Upper lobe of right lung (tissue), 1 donor: ENCODE data around the gene GRK4. TPM values are rescaled to one million over a fixed set of nuclear protein-coding genes. Genes with fewer than 3 reads are reported as not detected.

Experiments
- ATAC-seq: fragments of 200-7000 bp; cut with Tn5 transposase; one replicate; pipeline ENCODE4 v1.9.1; 2020; ENCODE audit warnings: mild to moderate bottlenecking, moderate library complexity
- DNase-seq: peaks from one replicate; pipeline ENCODE4 v3.0.0-alpha.2; 2020
- H3K27ac ChIP-seq: fragments of 200-600 bp; one replicate; pipeline ENCODE4 v1.8.0; 2022
- H3K27me3 ChIP-seq: fragments of 200-600 bp; one replicate; pipeline ENCODE4 v1.8.0; 2022; ENCODE audit warnings: mild to moderate bottlenecking
- H3K36me3 ChIP-seq: fragments of 200-600 bp; one replicate; pipeline ENCODE4 v1.8.0; 2022
- H3K4me1 ChIP-seq: fragments of 200-600 bp; one replicate; pipeline ENCODE4 v1.8.0; 2022
- H3K4me3 ChIP-seq: fragments of 200-600 bp; one replicate; pipeline ENCODE4 v1.8.0; 2022; ENCODE audit warnings: mild to moderate bottlenecking
- H3K9me3 ChIP-seq: fragments of 200-600 bp; one replicate; pipeline ENCODE4 v1.8.0; 2022
- intact Hi-C: fragments of 100-400 bp; cut with DNase I; formaldehyde crosslinking; loops from one replicate; pipeline ENCODE4 v1.11.0; 2022
- total RNA-seq: library from RNA; stranded (reverse); fragmentation: NEBNext Ultra II Directional; extraction: Animal tissue kit (Norgen Biotek cat#: 25700); gene quantifications from one replicate; pipeline ENCODE4 v1.2.1, GENCODE V29; 2021
- TF ChIP-seq, protein P1 (sequence below): fragments of 200-600 bp; IDR thresholded peaks from one replicate; pipeline ENCODE4 v1.8.0; 2022; ENCODE audit warnings: antibody characterized with exemption
- donor health status: DM: no; HTN: yes; CAD: no; lungs with severe emphysema.

Gene GRK4
- total RNA-seq, 1 donor from 2014 or later, result 8.0 TPM

DNA sequence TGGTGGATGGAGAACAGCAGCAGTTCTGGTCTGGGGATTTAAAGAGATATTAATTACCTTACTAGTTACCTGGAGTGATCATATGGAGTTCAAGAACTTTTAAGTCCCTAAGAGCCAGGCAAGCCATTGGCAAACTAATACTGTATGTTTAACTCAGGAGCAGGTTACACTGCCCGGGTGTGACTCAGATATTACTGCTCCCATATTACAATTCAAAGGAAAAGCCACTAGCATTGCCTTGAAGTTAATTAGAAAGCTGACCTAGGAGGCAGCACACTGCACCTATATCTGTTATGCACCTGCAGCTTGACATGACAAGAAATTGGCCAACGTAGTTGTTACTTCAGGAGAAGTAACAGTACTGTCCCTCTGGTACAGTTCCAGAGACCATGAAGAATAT is 47.2 kb downstream of the GRK4 start:
- no peak for ATAC-seq
- Histone ChIP-seq H3K4me3 (no peak overlapping the region), H3K9me3 (no peaks in the 10 kb centered on the region), H3K36me3 (no peaks in the 10 kb centered on the region), H3K4me1 (peaks cover 4% of the 10 kb centered on the region), H3K27me3 (no peaks in the 10 kb centered on the region), H3K27ac (peak overlapping the region; percentile 17)
- no peak for DNase-seq
- TF ChIP-seq, protein P1, sequence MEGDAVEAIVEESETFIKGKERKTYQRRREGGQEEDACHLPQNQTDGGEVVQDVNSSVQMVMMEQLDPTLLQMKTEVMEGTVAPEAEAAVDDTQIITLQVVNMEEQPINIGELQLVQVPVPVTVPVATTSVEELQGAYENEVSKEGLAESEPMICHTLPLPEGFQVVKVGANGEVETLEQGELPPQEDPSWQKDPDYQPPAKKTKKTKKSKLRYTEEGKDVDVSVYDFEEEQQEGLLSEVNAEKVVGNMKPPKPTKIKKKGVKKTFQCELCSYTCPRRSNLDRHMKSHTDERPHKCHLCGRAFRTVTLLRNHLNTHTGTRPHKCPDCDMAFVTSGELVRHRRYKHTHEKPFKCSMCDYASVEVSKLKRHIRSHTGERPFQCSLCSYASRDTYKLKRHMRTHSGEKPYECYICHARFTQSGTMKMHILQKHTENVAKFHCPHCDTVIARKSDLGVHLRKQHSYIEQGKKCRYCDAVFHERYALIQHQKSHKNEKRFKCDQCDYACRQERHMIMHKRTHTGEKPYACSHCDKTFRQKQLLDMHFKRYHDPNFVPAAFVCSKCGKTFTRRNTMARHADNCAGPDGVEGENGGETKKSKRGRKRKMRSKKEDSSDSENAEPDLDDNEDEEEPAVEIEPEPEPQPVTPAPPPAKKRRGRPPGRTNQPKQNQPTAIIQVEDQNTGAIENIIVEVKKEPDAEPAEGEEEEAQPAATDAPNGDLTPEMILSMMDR, result no peak
- intact Hi-C loops, result no loop called here

DNA sequence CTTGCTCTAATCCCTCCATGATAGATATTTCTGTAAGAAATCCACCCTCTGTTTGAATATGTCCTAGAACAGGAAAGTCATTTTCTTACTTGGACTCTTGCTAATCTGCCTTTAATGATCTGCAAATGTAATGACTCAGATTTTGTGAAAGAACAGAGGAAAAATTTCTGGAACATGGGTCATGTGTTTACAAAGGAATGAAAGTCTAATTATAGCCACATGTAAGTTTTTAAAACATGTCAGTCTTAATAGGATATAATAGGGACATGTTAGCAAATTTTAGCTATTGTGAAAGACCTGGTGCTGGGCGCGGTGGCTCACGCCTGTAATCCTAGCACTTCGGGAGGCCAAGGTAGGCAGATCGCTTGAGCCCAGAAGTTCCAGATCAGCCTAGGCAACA is 47.6 kb downstream of the GRK4 start:
- DNase-seq (no peak), ATAC-seq (no peak)
- no peaks in the 10 kb centered on the region for H3K9me3 ChIP-seq
- TF ChIP-seq, protein P1, result no peak
- H3K4me1 ChIP-seq, result peaks cover 4% of the 10 kb centered on the region
- no peaks in the 10 kb centered on the region for H3K27me3 ChIP-seq
- no peak overlapping the region for H3K4me3 ChIP-seq
- intact Hi-C loops, result no loop called here
- peak overlapping the region; percentile 30 for H3K27ac ChIP-seq
- no peaks in the 10 kb centered on the region for H3K36me3 ChIP-seq

DNA sequence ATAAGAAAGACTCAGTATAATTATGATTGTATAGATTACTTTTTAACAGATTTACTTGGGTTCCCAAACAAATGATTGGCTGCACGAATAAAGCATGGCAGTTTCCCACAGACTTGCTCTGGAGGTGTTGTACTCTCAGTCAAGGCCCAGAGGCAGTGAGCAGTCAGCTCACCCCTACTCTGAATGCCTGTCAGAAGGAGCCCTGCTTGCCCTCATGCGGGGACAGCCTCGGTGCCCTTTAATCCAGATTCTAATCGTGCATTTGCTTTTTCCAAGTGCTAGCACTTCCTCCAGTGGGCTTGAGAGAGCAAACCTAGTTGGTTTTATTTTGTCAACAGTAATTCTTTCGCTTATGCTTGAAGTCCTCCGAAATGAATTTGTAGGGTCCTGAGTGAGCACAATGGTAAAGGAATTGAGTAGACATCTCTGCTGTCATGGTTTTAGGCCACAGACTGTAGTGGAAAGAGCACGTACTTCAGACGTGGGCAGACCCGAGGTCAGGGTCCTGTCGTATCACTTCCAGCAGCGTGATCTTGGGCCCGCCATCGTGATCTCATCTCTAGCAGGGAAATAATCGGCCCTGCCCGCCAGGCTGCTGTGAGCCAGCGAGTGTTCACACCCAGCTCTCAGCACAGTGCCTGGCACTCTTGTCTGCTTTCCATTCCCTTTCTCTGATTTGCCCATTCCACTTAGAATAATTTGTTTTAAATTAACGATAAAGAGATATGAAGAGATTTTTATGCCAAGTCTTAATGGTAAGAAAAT is 48.3 kb downstream of the GRK4 start:
- intact Hi-C loops, result no loop called here
- Histone ChIP-seq H3K36me3 (no peaks in the 10 kb centered on the region), H3K27ac (peak overlapping the region; percentile 30), H3K4me3 (no peak overlapping the region), H3K4me1 (peaks cover 4% of the 10 kb centered on the region), H3K27me3 (no peaks in the 10 kb centered on the region), H3K9me3 (no peaks in the 10 kb centered on the region)
- ATAC-seq (no peak), DNase-seq (no peak)
- TF ChIP-seq, protein P1, result no peak

DNA sequence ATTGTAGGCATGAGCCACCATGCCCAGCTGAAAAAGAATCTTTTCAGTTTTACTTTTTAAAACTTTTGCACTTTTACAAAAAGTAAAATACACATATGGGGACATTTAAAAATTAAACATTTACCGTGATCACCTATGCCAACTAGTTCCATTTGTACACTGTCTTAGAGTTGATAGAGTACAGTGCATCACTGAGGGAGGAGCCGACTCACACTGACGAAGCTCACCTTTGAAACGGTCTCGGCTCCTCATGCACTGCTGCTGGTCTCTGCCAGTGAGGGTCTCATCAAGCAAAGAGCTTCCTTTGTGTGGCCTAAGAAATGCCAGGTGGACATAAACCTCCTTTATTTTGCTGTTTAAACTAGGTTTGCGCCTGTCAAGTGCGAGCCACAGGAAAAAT is 50.0 kb downstream of the GRK4 start:
- DNase-seq, result no peak
- no peak overlapping the region for H3K27ac ChIP-seq
- TF ChIP-seq, protein P1, result no peak

DNA sequence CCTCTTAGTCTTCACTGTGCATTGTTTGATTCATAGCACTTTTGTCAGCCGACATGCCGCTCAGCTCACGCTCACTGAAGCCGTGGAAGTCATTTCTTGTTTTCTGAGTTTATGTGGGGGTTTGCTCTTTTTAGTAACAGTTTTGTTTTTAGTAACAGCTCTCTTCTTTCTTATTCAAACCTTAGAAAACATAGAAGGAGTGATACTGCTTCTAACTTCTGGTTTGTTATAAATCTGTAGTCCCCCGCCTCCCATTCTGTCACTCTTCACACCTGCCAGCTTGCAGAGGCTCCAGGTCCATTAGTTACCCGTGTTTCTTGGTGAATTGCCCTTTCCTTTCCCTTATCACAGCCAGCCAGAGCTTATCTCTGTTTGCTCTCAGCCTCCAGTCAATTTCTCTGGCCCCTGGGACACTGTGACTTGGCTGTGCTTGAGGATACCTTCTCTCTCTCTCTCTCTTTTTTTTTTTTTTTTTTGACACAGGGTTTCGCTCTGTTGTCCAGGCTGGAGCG is 50.5 kb downstream of the GRK4 start:
- no peaks in the 10 kb centered on the region for H3K27me3 ChIP-seq
- H3K36me3 ChIP-seq, result no peaks in the 10 kb centered on the region
- H3K27ac ChIP-seq, result no peak overlapping the region
- intact Hi-C loops, result no loop called here
- TF ChIP-seq, protein P1, result no peak
- ATAC-seq, result no peak
- H3K4me3 ChIP-seq, result no peak overlapping the region
- no peaks in the 10 kb centered on the region for H3K9me3 ChIP-seq
- H3K4me1 ChIP-seq, result peaks cover 4% of the 10 kb centered on the region
- DNase-seq, result no peak

More for the DNA sequence above, 50.0 kb downstream of the GRK4 start:
- Histone ChIP-seq H3K4me1 (peaks cover 4% of the 10 kb centered on the region), H3K27me3 (no peaks in the 10 kb centered on the region), H3K36me3 (no peaks in the 10 kb centered on the region), H3K9me3 (no peaks in the 10 kb centered on the region), H3K4me3 (no peak overlapping the region)
- no peak for ATAC-seq
- intact Hi-C loops, result no loop called here
